ENCODE results near the gene KDELR1.

DNA sequence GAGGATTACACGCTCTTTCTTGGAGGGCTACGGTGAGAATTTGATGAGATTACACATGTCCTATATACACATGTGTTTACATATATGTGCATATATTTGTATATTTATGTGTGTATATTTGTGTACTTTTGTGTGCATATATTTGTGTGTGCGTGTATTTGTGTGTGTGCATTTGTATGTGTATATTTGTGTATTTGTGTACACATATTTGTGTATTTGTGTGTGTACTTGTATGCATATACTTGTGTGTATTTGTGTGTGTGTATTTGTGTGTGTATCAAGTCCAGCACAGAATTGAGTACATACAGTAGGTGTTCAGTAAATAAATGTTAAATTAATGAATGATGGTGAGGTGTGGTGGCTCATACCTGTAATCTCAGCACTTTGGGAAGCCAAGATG, 29.4 kb downstream of the KDELR1 start:
- TF ChIP-seq POLR2AphosphoS5 (IDR thresholded peaks at IDR 0.05) = no peak
- TF ChIP-seq, protein P1, sequence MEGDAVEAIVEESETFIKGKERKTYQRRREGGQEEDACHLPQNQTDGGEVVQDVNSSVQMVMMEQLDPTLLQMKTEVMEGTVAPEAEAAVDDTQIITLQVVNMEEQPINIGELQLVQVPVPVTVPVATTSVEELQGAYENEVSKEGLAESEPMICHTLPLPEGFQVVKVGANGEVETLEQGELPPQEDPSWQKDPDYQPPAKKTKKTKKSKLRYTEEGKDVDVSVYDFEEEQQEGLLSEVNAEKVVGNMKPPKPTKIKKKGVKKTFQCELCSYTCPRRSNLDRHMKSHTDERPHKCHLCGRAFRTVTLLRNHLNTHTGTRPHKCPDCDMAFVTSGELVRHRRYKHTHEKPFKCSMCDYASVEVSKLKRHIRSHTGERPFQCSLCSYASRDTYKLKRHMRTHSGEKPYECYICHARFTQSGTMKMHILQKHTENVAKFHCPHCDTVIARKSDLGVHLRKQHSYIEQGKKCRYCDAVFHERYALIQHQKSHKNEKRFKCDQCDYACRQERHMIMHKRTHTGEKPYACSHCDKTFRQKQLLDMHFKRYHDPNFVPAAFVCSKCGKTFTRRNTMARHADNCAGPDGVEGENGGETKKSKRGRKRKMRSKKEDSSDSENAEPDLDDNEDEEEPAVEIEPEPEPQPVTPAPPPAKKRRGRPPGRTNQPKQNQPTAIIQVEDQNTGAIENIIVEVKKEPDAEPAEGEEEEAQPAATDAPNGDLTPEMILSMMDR (IDR thresholded peaks at IDR 0.05) = no peak
- no peak for TF ChIP-seq EP300 (IDR thresholded peaks at IDR 0.05)
- no peak for TF ChIP-seq POLR2A (IDR thresholded peaks at IDR 0.05)
